Bone marrow (tissue), 2 donors: ENCODE measurements around the gene GTF2F1.
"Not testable (repeated sequence)": the region's sequence is repeated elsewhere in the genome, so short reads cannot be mapped to it uniquely, and the experiment has no call there.

Experiments used
- DNase-seq, 2 donors: peaks; one replicate each; lab custom pipeline; 2025; lab: John Stamatoyannopoulos, UW

The GTF2F1 gene, protein sequence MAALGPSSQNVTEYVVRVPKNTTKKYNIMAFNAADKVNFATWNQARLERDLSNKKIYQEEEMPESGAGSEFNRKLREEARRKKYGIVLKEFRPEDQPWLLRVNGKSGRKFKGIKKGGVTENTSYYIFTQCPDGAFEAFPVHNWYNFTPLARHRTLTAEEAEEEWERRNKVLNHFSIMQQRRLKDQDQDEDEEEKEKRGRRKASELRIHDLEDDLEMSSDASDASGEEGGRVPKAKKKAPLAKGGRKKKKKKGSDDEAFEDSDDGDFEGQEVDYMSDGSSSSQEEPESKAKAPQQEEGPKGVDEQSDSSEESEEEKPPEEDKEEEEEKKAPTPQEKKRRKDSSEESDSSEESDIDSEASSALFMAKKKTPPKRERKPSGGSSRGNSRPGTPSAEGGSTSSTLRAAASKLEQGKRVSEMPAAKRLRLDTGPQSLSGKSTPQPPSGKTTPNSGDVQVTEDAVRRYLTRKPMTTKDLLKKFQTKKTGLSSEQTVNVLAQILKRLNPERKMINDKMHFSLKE

GRCh38 chr19:6393074-6393982, at the start of gene GTF2F1:
GTF2F1 (minus strand) TSS chr19:6393164; CDS start chr19:6392995, 169 bp downstream.
- DNase-seq, result peak; percentile 85 to 90

DNA sequence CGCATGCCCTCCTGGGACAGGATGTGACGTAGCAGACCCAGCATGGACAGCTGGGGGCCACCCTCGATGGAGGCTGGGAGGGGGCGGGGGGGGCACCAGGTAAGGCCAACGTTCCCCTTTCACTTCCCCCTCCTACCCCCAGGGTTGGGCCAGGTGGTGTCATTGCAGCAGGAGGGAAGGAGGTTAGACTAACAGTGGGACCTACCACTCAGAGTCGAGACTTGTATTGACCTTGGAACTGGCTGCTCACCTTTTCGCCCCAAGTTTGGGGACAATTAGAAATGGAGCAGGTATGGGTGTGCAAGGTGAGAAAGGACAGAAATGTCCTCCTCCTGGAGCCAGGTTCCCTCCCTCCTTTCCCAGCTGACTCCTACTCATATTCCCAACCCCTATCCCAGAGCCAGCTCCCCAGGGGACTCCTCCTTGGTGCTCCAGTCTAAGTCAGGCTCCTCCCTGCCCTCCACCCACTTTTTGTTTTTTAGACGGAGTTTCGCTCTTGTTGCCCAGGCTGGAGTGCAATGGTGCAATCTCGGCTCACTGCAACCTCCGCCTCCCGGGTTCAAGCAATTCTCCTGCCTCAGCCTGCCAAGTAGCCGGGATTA, 49.2 kb upstream of the GTF2F1 start:
- no peak for DNase-seq

DNA sequence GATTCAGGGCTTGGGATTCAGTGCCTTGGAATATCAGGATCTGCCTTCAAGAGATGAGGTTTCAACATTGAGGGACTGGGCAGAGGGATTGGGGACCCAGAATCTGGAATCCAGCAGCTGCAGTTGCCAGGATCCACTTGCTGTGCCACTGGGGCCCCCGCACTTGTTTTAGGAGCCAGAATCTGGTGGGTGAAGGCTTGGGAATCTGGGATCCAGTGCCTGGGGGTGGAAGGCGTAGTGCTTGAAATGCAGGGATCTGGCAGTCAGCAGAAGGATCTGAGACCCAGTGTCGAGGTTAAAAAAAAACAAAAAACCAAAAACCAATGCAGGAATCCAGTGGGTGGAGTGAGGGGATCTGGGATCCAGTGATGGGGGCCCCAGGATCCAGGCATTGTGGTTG, 47.9 kb upstream of the GTF2F1 start:
- DNase-seq, result no peak

GRCh38 chr19:6439743-6440142, 46.8 kb upstream of the GTF2F1 start:
- no peak for DNase-seq

GRCh38 chr19:6433663-6434062, 40.7 kb upstream of the GTF2F1 start, which contains the start of gene SLC25A41:
SLC25A41 (minus strand) TSS chr19:6433763; CDS start chr19:6433693, 70 bp downstream.
- no peak for DNase-seq

GRCh38 chr19:6433165-6433564, 40.2 kb upstream of the GTF2F1 start:
- DNase-seq, result no peak

DNA sequence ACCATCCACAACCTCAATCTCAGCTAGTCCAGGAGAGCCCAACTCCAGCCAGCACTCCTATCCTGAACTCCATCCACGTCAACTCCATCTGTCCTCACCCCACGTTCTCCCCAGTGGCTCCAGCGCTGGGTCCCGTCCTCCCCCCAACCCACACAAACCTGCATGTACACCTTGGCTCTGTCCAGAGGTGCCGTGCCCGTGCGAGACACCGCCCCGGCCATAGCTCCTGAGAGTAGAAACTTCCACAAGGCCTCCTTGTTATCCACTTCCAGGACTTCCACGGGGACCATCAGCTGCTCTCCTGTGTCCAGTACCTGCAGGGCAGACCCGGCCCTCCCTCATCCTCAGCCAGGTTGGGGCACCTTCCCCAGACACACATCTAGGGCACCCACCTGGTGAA, 38.9 kb upstream of the GTF2F1 start:
- DNase-seq, result no peak

DNA sequence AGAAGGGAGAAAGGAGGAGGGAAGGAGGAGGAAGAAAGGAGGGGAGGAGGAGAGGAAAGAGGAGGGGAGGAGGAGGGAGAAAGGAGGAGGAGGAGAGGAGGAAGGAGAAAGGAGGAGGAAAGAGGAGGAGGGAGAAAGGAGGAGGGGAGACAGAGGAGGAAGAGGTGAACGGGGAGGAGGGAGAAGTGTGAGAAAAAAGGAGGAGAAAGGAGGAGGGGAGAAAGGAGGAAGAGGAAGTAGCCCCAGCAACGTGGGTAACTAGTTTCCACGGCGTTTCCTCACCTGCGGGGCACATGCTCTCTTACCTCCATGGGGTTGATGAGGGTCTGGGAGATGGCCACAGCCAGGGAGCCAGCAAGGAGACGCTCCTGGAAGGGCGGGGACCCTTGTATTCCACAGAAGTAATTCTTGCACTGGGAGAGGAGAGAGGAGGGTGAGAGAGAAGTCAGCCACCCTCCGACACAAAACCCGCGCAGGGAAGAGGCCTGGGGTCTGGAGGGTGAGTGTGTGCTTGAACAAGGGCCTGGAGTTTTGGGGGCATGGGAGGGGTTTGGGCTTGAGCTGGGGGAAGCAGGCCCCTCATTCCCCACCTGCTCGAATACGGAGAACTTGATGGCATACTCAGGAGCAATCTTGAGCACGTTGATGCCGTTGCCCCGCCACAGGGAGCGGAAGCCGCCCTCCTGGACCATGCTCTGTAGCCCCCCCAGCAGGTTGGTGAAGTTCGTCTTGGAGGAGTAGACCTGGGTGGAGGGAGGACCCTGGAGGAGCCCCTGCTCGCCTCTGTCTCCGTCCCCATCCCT, 36.7 kb upstream of the GTF2F1 start:
- DNase-seq, result no peak

- not testable (repeated sequence) for DNase-seq
Observed at GRCh38 chr19:6428692-6429418, 35.9 kb upstream of the GTF2F1 start.

DNA sequence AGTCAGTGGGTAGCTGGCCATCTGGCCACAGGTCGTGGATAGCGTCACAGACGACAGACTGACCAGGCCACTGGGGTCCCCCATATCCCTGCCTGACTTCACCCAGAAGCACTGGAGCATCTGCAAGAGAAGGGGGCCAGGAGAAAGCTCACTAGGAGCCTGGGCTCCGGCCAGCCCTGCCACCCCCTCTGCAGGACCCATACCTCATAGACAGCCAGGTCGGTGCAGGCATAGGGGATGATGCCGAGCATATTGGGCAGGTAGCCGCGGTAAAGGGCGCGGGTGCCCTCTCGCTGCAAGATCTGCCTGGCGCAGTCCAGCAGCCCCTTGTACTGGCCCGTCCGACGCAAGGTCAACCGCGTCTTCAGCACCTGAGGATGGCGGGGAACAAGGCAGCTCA, 34.2 kb upstream of the GTF2F1 start:
- no peak for DNase-seq

DNA sequence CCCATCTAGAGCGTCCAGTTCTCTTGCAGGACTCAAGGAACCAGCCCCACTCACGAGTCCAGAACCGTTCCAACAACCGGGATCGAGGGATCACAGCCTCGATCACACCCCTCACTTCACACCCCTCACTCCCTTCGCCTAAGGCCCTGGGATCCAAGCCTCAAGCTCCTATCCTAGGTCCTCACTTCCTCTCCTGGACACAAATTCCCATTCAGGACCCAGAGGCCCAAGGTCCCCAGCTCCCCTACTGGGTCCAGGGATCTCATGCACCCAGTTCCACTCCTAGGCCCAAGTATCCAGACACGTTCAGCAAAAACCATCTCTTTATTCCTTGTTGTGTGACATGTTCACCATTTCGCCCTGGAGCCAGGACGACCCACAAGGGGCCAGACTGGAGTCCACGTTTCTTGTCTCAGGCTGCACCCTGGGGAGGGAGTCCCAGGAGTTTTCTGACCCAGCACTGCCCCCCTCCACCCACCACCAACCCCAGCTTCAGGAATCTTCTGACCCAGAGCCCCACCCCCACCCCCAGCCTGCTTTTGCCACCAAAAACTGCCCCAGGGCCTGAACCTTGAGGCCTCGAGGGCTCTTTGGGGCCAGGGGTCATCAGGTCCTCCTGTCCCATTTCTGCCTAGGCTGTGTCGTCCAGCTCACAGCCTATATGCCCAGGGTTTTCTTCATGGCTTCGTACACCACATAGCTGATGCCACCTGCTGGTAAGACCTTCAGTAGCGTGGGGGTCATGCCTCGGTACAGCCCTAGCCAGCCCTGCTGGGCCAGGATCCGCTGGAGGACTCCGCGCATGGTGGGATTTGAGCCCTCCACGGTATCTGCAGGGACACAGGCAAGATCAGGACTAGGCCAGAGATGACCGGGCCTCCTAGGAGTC, 33.0 kb upstream of the GTF2F1 start:
- DNase-seq, result no peak

DNA sequence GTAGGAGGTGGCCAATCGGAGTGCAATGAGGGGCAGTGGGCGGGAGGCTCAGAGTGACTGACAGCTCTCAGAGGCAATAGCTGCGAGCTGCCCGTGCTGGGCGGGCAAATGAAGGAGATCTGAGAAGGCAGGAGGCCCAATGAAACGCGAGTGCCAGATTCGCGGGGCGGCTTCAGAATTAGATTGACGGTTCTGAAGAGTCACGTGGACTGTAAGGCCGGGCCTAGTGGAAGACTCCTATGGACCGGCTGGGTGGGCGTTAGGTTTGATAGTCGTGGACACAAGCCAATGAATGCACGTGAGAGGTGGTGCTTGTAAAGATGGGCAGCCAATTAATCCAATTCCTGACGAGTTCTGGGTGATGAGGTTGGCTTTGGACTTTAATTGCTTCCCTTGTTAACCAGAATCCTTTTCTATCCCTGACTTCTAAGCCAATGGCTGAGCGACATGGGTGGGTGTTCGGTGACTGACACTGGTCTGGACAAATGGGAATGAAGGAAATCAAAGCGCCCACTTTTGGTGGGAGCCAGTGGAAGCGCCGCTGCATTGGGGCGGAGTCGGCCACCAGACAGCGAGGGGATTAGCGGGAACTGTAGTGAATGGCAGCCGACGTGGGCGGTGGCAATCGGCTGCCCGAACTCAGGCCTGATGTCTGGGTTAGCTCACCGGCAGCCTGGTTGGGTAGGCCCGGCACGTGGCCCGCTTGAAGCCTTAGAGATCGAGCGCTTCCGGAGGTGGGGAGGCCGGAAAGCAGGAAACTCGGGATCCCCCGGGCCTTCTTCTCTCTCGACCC, 32.2 kb upstream of the GTF2F1 start:
- peak; percentile 97 to 100 for DNase-seq

- DNase-seq, result peak in 1 of 2 donors; percentile 97
Observed at GRCh38 chr19:6424195-6424938, 31.4 kb upstream of the GTF2F1 start, which contains the start of gene KHSRP. KHSRP (minus strand) TSS chr19:6424811; CDS start chr19:6424701, 110 bp downstream.

GRCh38 chr19:6423499-6424194, 30.7 kb upstream of the GTF2F1 start:
- DNase-seq, result no peak

DNA sequence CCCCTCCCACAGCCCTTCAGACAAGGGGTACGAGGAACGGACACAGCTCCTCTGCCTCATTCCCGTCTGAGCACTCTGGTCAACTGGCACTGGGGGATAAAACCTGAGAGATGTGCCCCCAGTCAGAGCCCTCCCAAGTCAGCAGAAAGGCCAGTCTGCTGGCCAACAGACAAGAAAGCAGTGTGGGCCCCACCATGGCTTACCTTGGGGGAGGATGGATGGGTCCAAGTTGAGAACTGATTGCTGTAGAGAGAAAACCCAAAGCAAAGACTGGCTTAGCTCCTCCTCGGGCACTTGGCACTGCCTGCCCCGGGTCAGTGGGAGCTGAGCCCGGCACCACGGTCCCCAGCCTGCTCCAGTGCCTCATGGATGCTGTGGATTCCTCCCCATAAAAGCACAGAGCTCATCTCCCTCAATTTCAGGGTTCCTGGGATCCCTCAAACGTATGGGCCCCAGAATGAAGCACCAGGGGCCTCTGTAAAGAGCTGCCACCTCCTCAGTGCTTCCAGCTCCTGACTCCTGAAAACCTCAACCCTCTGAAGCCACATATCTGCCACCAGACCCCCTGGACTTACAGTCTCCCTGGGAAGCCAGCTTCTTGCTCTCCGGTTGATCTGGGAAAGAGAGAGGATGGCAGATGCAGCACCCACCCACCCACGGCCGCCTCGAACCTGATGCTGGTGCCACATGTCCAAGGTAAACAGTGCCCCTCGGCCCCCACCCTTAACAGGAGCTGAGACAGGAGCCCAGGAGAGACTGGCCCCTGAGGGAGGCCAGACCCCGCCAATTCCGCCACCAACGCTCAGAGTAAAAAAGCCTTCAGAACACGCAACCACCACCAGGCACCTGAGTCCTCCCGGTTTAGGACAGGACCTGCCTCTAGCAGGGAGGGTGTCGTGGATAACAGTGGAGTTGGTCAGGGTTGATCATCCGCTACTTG, 28.4 kb upstream of the GTF2F1 start:
- no peak for DNase-seq

- DNase-seq, result no peak
Observed at GRCh38 chr19:6418562-6418932, 25.6 kb upstream of the GTF2F1 start.
